Stimulated activated CD8-positive, alpha-beta memory T cell treated with anti-CD3 and anti-CD28 coated beads, Interleukin-4, amount 100 ng/mL, for 1 hour (primary cell): Measurements from ENCODE around the gene AHI1.

Source experiments
- DNase-seq, 2 donors: peaks; one replicate each; pipeline ENCODE4 v3.0.0-alpha.2; 2020; ENCODE audit warnings: low read depth in 2 of 2, low spot score in 1 of 2

AHI1 gene

DNA sequence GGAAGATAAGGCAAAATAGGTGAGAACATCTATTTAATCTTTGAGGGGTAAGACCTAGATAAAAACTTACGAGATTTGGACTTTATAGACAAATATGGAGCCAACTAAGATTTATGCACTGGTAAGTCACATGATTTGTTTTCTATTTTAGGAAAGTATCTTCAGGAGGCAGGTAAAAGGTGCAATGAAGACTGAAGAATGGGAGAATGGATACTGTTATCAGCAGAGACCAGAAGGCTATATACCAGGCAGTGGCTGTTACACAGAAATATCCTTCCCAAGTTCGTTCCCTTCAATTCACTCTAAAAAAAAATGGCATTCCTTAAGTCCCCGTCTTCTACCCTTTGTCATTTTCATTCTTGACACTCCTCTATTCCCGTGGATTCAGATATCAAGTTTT, 192.7 kb downstream of the AHI1 start:
- no peak for DNase-seq

DNA sequence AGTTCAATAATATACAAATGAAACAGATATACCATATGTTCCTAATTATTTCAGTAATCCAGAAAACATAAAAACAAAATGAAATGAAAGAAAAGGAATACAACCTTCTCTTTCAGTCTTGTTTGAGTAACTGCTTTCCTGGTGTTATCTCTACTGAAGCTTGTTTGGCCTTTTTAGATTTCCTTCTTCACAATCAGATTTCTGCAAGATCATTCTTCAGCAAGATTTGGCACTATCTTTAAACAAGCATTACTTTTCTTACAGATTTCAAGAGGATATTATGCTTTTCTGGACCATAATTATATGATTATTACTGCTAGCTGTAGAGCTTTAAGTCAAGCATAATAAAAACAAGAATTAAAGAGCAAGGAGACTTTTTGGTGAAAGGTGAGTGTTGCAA, 196.2 kb downstream of the AHI1 start:
- no peak for DNase-seq

DNA sequence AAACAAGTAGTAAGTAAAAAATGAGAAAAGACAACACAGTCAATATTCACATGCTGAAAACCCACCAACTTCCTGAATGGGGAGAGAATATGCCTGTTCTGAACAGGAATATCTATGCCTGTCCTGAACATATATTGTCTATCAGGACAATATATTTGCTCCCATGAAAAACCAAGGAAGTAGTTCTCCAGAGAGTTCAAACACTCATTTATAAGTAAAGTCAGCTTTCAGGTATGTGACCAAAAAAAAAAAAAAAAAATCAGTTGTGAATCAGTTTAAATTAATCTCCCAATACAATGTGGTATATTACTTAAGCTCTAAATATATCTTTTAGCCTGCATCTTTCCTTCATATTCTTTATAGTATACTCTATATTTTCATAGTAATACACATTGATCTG, 197.0 kb downstream of the AHI1 start:
- DNase-seq: no peak

DNA sequence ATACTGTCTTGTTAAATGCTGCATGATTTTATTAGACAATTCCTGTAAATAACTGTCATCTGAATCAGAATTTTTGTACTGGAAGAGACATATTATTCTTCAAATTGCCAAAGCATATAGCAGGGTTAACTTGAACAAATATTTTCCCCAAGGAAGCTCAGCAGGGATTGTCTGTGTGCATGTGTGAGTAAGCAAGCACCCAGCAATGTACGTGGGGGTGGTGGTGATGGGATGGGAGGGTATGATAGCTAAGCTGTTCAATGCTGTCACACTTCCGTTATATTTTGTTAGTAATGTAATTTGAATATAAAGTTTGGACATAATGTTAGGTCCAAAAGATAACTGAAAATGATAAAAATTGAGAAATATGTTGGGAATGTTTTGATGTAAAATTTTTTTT, 198.3 kb downstream of the AHI1 start:
- no peak for DNase-seq

DNA sequence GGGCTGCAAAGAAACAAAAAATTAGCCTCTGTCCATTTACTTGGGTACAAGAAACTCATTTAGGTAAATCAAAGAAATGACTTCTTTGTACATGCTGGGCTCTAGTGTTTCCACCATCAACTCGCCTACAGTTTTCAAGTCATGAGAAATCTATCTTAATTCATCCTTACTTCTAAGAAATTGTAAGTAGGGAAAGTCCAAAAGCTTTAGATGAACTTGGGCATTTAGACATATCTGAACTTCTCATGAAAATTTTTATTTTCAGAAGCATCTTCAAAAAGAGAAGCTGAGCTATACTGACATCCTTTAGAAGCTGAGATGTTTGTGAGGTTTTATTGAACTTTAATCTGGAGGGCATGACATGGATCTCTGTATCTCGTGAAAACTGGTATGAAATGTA, 199.1 kb downstream of the AHI1 start:
- no peak for DNase-seq

DNA sequence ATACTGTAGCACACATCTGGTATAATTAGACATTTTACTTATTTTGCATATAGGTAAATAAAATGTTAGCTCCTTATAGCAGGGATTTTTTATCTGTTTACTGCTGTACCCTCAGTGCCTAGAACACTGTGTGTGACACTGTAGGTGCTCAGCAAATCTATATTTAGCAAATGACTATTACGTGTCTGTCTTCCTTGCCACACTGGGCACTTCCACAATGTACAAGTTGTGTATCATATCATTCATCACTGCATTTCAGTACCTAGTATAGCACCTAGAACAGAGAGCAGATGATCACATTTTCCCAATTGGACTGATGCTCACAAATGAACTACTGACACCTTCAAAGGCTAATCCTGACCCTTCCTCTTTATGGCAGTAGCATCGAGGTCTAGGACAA, 200.8 kb downstream of the AHI1 start:
- DNase-seq: no peak

DNA sequence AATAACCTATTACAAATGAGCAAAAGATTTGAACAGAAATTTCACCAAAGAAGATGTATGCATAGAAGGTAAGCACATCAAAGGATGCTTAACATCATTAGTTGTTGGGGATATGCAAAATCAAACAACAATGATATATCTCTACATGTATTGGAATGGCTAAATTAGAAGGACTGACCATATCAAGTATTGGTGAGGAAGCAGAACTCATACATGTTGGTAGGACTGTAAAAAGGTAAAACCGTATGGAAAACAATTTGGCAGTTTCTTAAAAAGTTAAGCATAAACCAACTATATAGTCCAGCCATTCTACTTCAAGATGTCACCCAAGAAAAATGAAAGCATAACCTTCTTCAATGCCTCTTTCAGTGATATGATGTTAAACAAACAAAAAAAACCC, 202.5 kb downstream of the AHI1 start:
- no peak for DNase-seq

DNA sequence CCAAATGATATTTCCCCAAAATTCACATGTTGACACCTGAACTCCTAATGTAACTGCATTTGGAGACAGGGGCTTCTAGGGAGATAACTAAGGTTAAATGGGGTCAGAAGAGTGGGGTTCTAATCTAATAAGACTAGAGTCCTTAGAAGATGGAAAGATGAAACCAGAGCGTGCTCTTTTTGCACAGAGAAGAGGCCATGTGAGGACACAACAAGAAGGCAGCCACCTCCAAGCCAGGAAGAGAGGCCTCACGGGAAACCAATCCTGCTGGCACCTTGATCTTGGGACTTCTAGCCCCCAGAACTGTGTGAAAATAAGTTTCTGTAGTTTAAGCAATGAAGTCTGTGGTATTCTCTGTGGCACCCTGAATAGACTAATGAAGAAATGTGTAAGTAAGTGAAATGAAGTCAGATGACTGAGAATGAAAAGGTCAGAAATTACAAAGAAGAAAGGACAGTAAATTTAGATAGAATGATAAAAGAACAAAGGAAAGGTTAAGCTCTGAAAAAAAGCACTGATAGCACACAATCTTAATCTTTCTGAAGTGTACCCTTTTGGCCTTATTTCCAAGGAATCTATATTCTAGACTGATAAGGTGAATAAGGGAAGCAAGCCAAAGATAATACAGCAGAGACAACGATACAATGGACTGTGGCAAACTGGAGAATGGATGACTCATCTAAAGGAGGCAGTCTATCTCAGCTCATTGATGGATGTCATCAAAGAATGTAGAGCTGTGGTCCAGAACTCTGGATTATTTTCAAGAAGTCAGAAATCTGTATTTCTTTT, 206.1 kb downstream of the AHI1 start:
- DNase-seq: no peak

DNA sequence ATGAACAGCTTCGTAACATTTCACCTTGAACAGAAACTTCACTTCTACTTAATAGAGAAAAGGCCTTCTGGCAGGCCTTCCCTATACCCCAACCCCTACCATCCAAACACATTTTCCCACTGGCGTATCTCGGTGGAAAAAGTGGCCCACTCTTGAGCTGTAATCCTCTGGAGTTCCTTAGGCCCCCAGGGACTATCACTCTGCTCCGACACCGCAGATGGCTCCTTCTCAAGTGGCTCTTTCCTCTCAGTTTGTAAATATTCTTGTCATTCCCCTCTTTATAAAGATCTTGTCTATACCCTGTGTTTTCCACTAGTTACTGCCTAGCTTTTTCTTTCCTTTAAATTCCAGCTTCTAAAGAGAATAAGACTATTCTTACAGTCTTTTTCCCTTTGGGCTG, 207.7 kb downstream of the AHI1 start:
- DNase-seq: no peak

DNA sequence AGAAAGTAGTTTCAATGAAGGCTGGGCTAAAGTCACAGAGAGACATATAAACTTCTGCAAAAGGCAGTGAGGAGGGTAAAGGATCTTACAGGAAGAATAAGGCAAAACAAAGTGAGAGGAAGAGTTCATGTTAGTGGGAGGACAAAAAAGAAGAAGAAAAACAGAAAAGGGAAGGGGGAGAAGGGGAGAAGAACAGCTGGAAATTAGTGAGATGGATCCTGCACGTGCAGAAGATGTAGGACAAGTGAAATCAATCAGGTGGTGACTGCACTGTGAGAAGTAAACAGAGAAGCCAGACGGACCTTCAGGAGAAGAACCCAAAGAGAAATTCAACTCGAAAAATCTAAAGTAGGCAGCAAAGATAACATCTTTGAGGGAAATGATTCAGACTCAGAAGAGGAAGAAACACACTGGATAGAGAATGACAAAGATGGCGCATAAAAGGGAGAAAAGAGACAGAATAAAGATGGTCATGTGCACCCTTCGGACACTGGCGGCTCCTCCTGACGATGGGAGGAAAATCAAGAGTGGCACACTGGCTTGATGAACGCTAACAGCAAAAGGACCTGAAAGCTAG, 210.5 kb downstream of the AHI1 start:
- no peak for DNase-seq

DNA sequence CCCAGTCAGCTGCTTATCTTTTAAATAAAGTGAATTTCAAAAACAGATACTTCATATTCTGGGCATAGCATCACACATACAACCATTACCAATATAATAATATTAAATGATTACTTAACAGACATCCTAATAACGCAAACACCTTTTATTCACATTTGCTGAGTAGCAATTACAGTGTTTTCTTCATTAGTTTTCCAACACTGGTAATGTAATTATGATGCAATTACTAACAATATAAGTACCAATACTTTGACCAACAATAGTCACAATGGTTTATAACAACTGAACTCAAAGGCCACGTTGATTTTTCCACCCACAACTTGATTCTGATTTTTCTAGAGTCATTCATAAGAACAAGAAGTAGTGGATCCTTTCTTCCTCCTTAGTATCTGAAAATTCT, 212.4 kb downstream of the AHI1 start:
- no peak for DNase-seq

DNA sequence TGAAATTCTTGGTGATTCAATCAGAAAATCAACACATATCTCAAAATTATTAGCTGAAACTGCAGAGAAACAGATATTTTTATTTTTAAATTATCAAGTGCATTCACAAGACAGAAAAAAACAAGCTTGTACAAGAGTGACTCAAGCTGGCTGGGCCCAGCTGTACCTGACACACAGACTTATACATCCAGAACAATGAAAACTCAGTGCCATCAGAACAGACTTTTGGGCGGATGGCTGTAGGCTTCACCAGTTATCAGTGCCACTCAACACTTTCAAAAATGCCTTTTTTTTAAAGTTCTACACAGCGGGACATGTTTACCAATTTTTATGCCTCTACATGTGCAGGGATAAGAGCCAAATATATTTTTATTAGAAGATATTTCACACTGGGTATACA, 213.6 kb downstream of the AHI1 start:
- DNase-seq: no peak

DNA sequence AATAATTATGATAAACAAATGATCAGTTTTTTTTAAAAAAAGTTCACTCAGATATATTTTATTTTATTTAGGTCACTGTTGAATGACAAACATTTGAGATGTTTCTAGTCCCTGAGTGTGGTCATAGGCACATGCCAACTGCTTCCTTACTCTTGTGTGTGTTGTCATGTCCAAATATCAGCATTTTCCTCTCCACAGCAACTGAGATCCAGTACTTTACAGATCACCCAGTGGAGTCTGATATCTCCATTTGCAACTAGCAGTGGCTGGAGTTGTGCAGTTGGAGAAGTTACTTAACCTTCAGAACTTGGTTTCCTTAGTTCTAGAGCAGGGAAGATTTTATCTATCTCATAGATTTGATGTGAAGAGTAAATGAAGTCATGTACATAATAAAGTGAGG, 215.1 kb downstream of the AHI1 start:
- DNase-seq: no peak

DNA sequence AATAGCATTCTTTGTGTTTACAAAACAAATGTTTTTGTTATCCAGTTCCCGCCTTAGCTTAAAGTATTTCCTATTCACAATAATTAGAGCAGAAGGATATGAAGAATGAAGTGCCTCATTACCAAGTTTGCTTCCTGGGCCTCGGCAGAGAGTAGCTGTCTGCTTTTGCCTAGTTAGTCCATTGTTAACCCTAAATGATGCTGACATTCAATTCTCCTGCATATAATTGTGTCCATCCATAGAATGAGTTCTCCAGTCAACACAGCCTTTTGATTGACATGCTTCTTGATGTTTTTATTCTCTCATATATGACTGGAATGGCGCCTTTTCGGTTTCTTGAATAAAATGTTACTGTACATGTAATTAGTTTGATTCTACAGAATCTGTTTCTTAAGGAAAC, 215.6 kb downstream of the AHI1 start:
- no peak for DNase-seq

DNA sequence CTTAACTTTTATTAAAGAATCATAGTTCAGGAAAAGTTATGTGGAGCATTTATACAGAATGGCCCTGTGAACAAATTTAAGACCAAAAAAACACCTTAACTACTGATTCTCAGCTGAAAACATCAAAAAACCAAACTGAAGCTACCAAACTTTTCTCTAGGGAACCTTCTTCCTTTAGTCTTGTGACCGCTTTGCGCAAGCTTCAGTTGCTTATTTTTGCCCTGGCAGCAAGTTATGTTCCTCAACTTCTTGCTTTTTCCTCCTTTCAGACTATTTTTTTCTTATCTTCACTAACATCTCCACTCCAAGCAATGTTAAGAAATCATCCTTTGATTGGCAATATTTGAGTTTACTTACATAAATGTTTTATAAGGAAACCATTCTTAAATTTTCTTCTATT, 216.3 kb downstream of the AHI1 start:
- DNase-seq: no peak

DNA sequence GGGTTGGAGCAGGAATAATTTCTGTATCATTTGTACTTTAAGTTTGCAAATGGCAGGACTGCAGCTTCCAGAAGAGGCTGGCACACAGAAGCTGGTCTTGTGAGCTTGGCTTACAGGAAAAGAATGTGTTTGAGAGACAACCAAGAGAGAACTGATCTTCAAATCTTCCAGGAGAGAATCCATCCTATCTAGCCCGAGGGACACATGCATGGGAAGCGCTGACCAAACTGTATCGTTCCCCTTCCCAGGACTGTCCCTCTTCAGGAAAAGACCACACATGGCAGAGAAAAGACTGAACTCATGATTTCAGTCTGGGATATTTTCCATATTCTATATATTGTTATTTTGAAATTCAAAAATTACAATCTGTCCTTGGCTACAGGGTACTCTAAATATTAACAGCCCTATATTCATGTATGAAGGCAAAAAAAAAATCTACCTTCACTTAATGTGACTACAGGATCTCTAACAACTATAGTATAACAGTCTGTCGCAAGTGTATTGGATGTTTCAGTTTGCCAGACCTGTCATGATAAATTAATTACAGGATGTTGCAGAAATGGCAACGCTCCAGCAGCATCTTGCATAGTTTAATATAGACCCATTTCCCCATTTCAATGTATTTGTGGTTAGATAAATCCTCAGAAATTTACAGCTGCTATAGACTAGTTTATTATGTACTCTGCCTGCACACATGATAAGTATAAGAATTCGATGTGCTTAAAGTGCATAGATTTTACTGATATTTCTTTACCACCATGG, 217.0 kb downstream of the AHI1 start:
- no peak for DNase-seq

DNA sequence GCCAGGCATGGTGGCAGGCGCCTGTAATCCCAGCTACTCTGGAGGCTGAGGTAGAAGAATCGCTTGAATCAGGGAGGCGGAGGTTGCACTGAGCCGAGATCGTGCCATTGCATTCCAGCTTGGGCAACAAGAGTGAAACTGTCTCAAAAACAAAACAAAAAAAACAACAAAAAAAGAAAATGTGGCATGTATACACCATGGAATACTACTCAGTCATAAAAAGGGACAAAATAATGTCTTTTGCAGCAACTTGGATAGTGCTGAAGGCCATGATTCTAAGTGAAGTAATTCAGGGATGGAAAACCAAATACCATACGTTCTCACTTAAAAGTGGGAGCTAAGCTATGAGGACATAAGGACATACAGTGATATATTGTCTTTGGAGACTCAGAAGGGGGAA, 220.1 kb downstream of the AHI1 start:
- DNase-seq: no peak

DNA sequence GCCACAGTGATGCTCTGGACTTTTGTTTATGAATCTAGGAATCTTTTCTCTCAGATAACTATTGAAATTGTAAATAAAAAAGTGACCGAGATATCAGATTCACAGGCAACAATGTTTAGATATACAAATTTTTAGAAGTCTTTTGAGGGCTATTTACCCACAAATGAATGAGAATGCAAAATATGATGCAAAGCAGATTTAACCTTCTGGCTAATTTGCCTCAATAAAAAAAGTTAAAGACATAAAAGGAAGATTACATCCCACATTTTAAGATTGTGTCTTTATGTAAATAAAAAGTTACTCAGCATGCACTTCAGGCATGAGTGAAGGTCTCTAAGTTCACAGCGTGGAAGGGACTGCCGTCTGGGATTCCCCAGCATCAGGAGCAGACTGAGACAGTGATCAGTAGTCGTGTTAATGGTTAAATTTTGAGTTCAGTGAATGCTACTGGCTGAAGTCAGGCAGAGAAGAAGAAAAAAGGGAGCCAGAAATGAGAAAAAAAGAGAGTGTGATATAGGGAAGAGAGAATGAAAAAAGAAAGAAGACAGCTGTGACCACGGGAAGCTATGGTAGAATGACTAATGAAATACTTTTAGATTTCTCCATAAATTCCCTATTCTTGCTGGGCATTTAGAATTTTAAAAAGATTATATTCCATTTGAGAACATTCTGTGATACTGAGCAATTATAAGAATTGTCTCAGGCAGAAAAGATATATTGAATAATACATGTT, 222.8 kb downstream of the AHI1 start:
- no peak for DNase-seq

DNA sequence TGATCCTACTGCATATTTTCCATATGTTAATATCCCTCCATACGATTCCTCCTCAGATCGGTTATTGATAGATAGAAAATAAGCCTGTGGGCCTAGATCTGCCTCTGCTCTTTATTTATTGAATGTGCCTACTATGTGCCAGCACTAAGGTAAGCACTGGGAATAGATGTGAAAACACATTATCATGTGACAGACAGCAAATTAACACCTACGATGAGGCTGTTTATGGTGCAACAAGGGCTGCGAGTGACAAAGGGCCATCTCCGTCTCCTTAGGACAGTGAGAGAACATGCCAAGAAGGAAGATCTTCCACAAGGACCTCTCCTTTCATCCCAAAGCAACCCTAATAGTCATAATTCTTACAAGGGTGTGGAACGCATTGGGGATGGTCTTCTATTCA, 225.9 kb downstream of the AHI1 start:
- no peak for DNase-seq

DNA sequence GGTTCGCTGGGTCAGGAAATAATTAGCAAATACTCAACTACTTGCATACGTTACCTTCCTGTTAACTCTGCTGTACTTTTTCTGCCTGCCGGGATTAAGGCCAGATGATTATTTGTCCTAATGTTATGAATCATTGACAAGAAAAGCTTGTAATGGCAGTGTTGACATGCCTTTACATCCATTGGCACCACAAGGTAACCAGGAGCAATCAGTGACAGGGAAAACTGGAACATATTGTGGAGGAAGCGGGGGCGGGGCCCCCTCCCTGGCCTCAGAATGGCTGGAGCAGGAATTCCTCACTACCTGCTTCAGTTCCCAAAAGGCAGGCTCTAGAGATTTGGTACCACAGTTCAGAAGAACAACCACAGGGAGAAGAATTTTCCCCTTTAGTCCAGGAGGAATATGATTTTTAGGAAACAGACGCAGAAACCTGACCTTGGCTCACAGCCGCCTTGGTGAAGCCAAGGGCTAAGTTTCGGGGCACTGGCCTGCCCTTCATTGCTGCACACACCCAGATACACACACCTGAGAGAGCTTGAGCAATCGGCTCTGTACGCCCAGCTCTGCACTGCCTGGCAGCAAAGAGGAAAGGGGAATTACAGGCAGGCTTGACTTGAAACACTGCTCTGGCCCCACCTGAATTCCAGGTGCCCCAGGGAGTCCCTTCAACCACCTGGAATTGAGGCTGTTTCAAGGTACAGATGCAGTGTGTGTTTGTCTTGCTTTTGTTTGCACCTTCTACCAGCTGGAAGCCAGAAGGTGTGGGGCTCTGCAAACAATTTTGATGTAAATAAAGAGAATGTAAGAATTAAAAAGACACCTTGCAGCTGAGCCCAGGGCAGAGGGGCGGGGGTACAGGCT, 226.6 kb downstream of the AHI1 start:
- DNase-seq: no peak

DNA sequence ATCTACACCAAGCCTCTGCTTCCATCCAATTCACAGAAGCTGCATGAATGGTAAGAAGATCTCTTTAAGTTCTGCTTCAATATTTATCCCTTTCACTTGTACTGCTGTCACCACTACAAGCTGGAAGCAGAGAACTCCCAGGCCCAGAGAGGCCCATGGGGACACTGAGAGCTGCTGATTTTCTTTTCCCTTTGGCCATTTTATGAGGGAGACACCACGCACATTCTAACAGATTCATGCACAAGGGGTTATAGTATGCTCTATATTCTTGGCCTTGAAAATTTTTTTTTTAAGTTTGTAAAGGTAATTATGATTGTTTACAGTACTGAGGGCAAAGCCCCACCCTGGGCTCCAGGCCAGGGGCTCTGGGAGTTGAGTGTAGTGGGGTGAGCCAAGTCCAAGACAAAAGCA, 228.1 kb downstream of the AHI1 start:
- DNase-seq: no peak
